HG02678 (cell line): ENCODE measurements around the gene HMGXB3.

Experiments used
- ATAC-seq: cut with Tn5 transposase; IDR thresholded peaks from one replicate; pipeline ENCODE4 v1.9.1; 2021; ENCODE audit warnings: mild to moderate bottlenecking, moderate library complexity; ENCODE audit not compliant: unreplicated experiment

The HMGXB3 gene

GRCh38 chr5:150066901-150067396 lies 66.4 kb downstream of the HMGXB3 start:
- no peak for ATAC-seq

GRCh38 chr5:150067405-150067960 lies 66.9 kb downstream of the HMGXB3 start:
- ATAC-seq: no peak

GRCh38 chr5:150068071-150068470 lies 67.5 kb downstream of the HMGXB3 start:
- no peak for ATAC-seq

GRCh38 chr5:150068472-150068871 lies 67.9 kb downstream of the HMGXB3 start:
- no peak for ATAC-seq

GRCh38 chr5:150068961-150069645 lies 68.6 kb downstream of the HMGXB3 start:
- no peak for ATAC-seq

GRCh38 chr5:150069672-150070627 lies 69.4 kb downstream of the HMGXB3 start:
- ATAC-seq: no peak

- no peak for ATAC-seq
Measured at GRCh38 chr5:150070821-150071220, 70.3 kb downstream of the HMGXB3 start.

GRCh38 chr5:150073086-150073625 lies 72.6 kb downstream of the HMGXB3 start:
- ATAC-seq: no peak

GRCh38 chr5:150073677-150074076 lies 73.1 kb downstream of the HMGXB3 start:
- no peak for ATAC-seq

GRCh38 chr5:150075233-150075632 lies 74.7 kb downstream of the HMGXB3 start:
- ATAC-seq: no peak

- no peak for ATAC-seq
Measured at GRCh38 chr5:150075806-150076205, 75.3 kb downstream of the HMGXB3 start.

GRCh38 chr5:150077060-150077459 lies 76.5 kb downstream of the HMGXB3 start:
- no peak for ATAC-seq

GRCh38 chr5:150077996-150078801 lies 77.7 kb downstream of the HMGXB3 start:
- no peak for ATAC-seq

- no peak for ATAC-seq
Measured at GRCh38 chr5:150078802-150079689, 78.5 kb downstream of the HMGXB3 start.

GRCh38 chr5:150079909-150080461 lies 79.4 kb downstream of the HMGXB3 start:
- no peak for ATAC-seq

GRCh38 chr5:150080696-150081435 lies 80.3 kb downstream of the HMGXB3 start:
- no peak for ATAC-seq

- peak; percentile 80 for ATAC-seq
Measured at GRCh38 chr5:150081541-150082283, 81.2 kb downstream of the HMGXB3 start.

- peak; percentile 15 for ATAC-seq
Measured at GRCh38 chr5:150082374-150082773, 81.8 kb downstream of the HMGXB3 start.
